HG02798 (cell line): ENCODE measurements around the gene CIRBP.
A peak's percentile ranks its signal among the peaks of the same experiment; 100 is the strongest.

Experiments used
- ATAC-seq: cut with Tn5 transposase; IDR thresholded peaks from one replicate; pipeline ENCODE4 v1.9.1; 2021; ENCODE audit warnings: mild to moderate bottlenecking; ENCODE audit not compliant: unreplicated experiment, poor library complexity

The CIRBP gene

GRCh38 chr19:1269065-1269477 lies at the start of gene CIRBP:
TSS of gene CIRBP (plus strand) at chr19:1269332. CDS start at chr19:1270934, 1,602 bp downstream.
- peak; percentile 65 for ATAC-seq

DNA sequence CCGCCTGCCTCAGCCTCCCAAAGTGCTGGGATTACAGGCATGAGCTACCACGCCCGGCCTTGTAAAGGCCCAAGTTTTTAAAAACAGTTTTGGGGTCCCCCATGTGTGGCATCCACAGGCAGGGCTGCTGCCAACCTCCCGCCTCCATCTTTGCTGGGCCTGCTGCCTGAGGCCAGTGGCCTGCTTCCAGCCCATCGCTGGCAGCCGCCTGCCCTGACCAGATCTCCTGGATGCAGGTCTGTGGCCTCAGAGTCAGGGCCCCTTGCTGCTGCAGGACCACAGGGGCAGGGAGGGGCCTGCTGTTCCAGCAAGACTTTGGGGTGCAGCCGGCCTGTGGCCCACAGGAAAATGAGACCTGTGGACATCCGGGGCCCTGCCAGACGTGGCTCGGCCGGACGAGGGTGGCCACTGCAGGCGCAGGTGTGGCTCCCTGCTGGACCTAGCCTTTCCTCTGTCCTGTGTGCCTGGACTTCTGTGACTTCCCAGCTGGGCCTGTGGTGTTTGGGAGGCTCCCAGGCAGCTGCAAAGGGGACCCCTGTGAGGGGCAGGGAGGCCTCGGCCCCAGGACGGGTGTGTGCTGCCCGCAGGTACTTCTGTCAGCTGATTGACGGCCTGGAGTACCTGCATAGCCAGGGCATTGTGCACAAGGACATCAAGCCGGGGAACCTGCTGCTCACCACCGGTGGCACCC lies 49.2 kb upstream of the CIRBP start:
- ATAC-seq = no peak

DNA sequence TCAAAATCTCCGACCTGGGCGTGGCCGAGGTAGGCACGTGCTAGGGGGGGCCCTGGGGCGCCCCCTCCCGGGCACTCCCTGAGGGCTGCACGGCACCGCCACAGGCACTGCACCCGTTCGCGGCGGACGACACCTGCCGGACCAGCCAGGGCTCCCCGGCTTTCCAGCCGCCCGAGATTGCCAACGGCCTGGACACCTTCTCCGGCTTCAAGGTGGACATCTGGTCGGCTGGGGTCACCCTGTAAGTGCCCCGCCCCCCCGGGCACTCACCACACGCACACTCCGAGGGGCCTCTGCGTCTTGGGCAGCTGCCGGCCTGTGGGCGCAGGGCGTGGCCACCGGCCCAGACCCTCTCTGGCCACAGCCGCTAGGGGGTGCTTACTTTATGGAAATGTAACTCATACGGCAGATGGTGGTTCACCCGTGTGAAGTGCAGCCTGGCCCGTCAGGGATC lies 48.6 kb upstream of the CIRBP start:
- no peak for ATAC-seq

DNA sequence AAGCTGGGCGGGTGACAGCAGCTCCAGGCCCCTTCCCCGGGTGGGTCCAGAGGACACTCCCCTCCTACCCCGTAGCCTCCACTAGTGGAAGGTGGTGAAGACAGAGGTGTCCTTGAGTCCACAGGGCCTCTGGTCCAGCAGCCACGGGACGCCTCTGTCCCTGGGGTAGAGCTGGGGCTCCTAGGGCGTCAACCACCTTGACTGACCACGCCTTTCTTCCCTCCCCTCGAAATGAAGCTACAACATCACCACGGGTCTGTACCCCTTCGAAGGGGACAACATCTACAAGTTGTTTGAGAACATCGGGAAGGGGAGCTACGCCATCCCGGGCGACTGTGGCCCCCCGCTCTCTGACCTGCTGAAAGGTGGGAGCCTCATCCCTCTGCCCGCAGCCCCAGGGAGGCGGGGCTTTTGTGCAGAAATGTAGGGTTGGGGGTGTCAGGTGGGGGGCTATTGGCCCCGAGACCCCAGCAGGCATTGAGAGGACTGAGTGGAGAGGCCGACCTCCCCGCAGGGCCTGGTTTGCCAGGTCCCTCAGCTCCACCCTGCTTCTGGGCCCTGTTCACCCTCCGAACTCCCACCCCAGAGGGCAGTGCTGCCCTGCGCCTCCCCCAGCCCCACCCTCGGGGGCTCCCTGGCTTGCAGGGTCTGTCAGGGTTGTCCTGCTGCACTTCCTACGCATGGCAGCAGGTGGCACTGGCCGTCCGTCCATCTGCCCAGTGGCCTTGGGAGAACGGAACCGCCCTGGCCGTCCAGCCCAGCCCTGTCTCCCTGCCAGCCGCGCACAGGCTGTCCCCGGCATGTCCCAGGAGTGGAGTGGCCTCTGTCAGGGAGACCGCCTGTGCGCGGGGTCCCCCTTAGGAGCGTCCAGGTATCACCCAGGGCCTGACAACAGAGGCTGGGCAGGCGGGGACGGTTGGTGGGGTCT lies 47.9 kb upstream of the CIRBP start:
- ATAC-seq = no peak

- no peak for ATAC-seq
Observed at GRCh38 chr19:1221904-1222255, 47.3 kb upstream of the CIRBP start.

DNA sequence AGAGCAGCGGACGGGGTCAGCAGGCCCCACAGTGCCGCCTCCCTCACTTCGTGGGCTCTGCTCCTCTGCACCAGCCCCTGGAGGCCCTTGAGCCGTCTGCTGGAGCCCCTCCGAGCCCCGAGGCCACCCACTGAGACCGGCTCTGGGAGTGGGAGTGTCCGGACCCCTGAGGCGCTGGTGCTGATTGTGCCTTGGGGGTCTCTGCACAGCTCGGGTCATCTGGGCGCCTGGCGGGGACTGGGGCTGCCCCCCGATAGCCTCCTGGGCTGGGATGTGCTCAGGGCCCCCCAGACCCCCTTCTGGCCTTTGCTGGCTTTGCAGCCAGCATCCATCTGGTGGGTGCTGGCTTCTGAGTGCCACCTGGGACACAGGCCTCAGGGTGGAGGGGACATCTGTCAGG lies 46.7 kb upstream of the CIRBP start:
- no peak for ATAC-seq

GRCh38 chr19:1223018-1223855 lies 45.9 kb upstream of the CIRBP start:
- ATAC-seq = no peak

- ATAC-seq = no peak
Observed at GRCh38 chr19:1224047-1224825, 44.9 kb upstream of the CIRBP start.

DNA sequence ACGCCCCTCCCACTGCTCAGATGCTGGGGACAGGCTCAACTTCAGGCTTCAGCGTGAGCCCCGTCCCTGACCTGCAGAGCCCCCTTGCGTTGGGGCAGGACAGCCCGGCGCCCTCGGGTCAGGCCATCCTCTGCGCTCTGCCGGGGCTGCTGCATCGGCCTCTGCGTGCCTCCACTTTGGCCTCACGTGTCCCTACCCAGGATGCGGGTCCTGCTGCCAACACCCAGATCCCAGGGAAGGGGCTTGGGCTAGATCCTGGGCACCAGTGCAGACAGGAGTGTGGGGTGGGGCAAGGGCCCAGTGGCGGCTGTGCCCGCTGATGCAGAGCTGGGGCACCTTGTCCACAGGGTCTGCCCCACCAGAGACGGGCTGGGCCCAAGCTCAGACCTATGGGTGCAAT lies 44.3 kb upstream of the CIRBP start:
- no peak for ATAC-seq

DNA sequence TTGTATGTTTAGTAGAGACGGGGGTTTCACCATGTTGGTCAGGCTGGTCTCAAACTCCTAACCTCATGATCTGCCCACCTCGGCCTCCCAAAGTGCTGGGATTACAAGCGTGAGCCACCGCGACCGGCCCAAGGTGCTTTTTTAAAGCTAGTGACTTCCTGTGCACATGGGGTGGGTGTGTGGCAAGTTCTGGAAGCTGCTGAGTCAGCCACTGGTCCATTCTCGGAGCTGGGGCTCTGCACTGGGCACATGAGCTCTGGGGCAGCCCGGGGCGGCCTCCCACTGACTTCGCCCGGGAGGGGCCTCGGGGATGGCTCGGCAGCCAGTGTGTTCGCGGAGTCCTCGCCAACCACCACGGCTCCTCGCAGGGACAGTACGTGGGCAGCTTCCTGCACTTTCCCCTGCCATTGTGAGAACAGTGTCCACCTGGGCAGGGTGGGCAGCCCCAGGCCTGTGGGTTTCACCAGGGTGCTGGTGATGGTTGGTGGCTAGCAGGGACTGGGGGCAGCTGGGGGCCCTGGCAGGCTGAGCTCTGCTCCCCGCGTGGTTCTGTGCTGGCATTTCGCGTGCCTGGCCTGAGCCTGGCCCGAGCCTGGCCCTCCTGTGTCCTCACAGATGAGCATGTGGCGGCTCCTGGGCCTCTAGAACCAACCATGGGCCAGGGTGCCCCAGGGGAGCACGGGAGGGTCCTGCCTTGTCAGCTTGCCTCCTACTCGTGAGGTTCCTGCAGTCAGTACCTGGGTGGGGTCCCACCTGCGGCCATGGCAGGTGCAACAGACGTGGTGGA lies 43.5 kb upstream of the CIRBP start:
- ATAC-seq = no peak

- ATAC-seq = no peak
Observed at GRCh38 chr19:1226227-1226518, 43.0 kb upstream of the CIRBP start.

DNA sequence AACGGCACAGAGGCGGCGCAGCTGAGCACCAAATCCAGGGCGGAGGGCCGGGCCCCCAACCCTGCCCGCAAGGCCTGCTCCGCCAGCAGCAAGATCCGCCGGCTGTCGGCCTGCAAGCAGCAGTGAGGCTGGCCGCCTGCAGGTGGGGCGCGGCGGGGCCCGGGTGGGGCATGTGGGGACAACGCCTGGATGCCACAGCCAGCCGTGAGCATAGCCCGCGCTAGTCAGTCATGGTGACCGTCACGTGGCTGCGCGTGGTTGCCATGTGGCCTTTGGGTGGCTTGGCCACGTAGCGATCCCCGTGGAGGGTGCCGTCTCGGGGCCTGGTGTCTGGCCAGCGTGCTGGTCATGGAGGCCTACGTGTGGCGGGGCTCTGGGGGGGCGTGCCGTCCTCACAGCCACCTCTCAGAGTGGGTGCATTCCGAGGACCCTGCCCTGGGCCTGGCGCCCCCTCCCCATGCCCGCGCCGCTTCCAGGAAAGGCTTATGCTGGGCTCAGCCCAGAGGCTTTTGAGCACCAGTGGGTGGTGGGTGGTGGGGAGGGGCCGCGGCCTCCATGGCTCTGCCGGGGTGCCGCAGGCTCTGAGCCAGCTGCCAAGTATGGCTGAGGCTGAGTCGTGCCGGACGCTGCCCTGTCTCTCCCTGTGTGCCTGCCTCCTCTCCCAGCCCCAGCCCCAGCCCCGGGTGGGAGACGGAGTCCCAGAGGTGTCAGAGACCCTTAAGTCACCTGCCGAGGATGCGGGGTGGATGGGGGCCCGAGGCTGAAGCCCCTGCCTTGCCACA lies 42.4 kb upstream of the CIRBP start:
- no peak for ATAC-seq

- ATAC-seq = no peak
Observed at GRCh38 chr19:1227304-1228054, 41.7 kb upstream of the CIRBP start.

- ATAC-seq = no peak
Observed at GRCh38 chr19:1228161-1228957, 40.8 kb upstream of the CIRBP start.

GRCh38 chr19:1229056-1229923 lies 39.8 kb upstream of the CIRBP start:
- no peak for ATAC-seq
